ENCODE measurements around the gene NXPE3. TPM values are rescaled to one million over a fixed set of nuclear protein-coding genes. Genes with fewer than 3 reads are reported as not detected.

Gene NXPE3
- total and polyA plus RNA-seq, 7 donors: 0.92 to 15.8 (median 11.5) TPM

DNA sequence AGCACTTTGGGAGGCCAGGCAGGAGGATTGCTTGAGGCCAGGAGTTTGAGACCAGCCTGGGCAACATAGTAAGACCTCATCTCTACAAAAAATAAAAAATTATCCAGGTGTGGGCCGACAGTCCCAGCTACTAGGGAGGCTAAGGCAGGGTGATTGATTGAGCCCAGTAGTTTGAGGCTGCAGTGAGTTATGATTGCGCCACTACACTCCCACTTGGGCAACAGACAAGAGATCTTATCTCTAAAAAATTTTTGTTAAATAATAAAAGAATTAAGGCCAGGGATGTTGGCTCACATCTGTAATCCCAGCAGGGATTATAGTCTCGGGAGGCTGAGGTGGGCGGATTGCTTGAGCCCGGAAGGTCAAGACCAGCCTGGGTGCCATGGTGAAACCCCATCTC, 44.5 kb downstream of the NXPE3 start:
- 91 to 94% methylated on average over 5 of the region's 5 CpGs for WGBS, 2 donors
- Histone ChIP-seq H3K36me3 (peaks cover 0 to 10% (median 3%) of the 10 kb centered on the region in 4 donors), H3K27me3 (no peaks in the 10 kb centered on the region), H3K27ac (no peak overlapping the region), H3K9me3 (no peaks in the 10 kb centered on the region), H3K4me1 (peaks cover 0 to 21% (median 17%) of the 10 kb centered on the region in 4 donors), H3K4me3 (no peak overlapping the region)
- TF ChIP-seq EP300 (IDR thresholded peaks at IDR 0.05): no peak
- TF ChIP-seq POLR2AphosphoS5 (IDR thresholded peaks at IDR 0.05): no peak
- TF ChIP-seq POLR2A (IDR thresholded peaks at IDR 0.05): no peak
- TF ChIP-seq, protein P1, sequence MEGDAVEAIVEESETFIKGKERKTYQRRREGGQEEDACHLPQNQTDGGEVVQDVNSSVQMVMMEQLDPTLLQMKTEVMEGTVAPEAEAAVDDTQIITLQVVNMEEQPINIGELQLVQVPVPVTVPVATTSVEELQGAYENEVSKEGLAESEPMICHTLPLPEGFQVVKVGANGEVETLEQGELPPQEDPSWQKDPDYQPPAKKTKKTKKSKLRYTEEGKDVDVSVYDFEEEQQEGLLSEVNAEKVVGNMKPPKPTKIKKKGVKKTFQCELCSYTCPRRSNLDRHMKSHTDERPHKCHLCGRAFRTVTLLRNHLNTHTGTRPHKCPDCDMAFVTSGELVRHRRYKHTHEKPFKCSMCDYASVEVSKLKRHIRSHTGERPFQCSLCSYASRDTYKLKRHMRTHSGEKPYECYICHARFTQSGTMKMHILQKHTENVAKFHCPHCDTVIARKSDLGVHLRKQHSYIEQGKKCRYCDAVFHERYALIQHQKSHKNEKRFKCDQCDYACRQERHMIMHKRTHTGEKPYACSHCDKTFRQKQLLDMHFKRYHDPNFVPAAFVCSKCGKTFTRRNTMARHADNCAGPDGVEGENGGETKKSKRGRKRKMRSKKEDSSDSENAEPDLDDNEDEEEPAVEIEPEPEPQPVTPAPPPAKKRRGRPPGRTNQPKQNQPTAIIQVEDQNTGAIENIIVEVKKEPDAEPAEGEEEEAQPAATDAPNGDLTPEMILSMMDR (IDR thresholded peaks at IDR 0.05): no peak
- DNase-seq: no peak
- intact Hi-C loops (cut with DNase I): no loop called here

DNA sequence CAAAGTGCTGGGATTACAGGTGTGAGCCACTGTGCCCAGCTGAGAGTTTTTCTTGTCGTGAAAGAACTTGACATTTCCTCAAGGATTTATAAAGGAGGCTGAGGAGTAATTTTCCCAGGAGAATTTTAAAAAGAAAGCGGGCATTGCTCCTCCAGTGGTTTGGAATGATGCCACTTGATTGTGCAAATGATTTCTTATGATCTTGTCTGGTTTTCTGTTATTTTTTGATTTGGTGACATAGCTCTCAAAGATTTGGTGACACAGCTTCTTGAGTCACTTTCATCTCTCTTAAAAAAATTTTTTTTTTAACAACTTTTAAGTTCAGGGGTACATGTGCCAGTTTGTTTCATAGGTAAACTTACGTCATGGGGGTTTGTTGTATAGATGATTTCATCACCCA, 45.7 kb downstream of the NXPE3 start:
- Histone ChIP-seq H3K4me3 (no peak overlapping the region), H3K9me3 (no peaks in the 10 kb centered on the region), H3K36me3 (peaks cover 0 to 10% (median 3%) of the 10 kb centered on the region in 4 donors), H3K27ac (no peak overlapping the region), H3K4me1 (peaks cover 0 to 32% (median 28%) of the 10 kb centered on the region in 4 donors), H3K27me3 (no peaks in the 10 kb centered on the region)
- 75 to 76% methylated on average over 3 of the region's 3 CpGs for WGBS, 2 donors
- no peak for DNase-seq
- TF ChIP-seq POLR2AphosphoS5 (IDR thresholded peaks at IDR 0.05) (no peak), EP300 (IDR thresholded peaks at IDR 0.05) (no peak), POLR2A (IDR thresholded peaks at IDR 0.05) (no peak)
- TF ChIP-seq, protein P1 (IDR thresholded peaks at IDR 0.05): no peak
- intact Hi-C loops (cut with DNase I): loop anchor here (5.0 kb wide), 1 partner anchor 308 kb away; no protein-coding TSS in a partner anchor

DNA sequence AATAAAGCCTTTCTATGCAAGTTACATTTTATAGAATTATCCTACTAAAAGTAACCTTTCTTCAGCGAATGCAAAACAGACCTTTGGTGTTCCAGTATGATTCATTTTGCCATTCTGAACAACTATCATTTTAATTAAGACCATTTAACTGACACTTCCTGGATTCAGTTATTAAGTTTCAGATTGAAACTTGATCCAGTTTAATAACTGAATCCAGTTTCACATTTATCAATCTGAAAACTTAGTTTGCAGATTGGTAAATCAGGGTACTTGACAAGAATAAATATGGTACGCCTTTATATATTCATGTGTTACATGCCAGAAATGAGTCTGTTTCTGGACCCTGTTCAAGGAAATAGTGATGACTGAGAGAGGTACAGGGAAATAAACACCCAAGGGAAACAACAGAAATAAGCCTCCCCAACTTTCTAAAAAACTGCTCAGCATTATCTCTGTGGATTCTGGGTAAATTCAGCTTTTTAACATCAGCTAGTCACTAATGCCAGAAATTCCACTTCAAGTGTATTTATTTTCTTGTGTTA, 47.0 kb downstream of the NXPE3 start:
- Histone ChIP-seq H3K4me1 (peaks cover 0 to 39% (median 34%) of the 10 kb centered on the region in 4 donors), H3K27me3 (no peaks in the 10 kb centered on the region), H3K36me3 (peaks cover 0 to 10% (median 3%) of the 10 kb centered on the region in 4 donors), H3K27ac (peak overlapping the region; percentile 85 to 93 (median 92)), H3K9me3 (no peaks in the 10 kb centered on the region), H3K4me3 (no peak overlapping the region)
- no peak for DNase-seq
- intact Hi-C loops (cut with DNase I): loop anchor here (5.0 kb wide), 1 partner anchor 306 kb away; no protein-coding TSS in a partner anchor
- TF ChIP-seq, protein P1 (IDR thresholded peaks at IDR 0.05): no peak
- TF ChIP-seq POLR2A (IDR thresholded peaks at IDR 0.05) (no peak), EP300 (IDR thresholded peaks at IDR 0.05) (no peak), POLR2AphosphoS5 (IDR thresholded peaks at IDR 0.05) (no peak)
- 51 to 65% methylated on average over 2 of the region's 2 CpGs for WGBS, 2 donors

DNA sequence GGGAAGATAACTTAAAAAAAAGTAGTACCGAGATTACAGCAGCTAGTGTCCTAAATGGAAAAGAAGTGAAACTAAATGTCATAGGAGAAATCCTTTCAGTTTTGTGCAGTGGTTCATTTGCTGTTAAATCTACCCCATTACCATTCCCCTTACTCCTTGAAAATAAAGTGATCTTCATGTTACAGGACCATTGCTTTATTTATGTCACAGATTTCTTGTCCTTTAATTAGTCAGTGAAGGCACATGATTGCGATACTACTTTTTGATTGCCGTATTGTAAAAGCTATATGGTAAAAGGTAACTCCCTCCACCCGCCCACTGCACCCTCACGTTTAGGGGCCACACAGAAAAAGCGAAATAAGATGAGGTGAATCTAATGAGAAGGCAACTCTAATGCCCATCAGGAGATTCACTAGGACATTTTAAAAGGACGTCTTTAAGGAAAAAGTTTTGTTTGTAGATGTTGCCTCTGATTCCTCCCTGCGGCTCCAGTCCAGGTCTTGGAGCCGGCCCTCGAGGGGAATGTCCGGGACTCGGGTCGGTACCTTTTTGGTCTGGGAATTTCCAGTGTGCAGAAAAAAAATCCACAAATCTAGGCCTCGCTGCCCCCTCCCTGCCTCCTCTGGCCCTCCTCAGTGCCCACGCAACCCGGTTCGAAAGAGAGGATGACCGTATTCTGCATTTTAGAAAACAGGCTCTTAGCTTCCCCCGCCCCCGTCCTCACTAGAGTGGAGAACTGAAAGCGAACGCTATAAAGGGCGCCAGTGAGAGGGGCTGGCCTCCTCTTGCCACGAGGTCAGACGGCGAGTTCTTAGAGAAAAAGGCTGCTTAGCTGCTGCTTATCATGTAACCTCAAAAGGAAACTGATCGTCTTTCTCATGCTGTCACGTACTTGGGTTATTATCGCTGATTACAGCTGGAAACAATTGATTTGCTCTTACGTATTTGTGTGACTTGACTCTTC, 48.5 kb downstream of the NXPE3 start:
- peaks cover 0 to 39% (median 34%) of the 10 kb centered on the region in 4 donors for H3K4me1 ChIP-seq
- WGBS, 2 donors: 0 to 1% methylated on average over 30 of the region's 30 CpGs
- TF ChIP-seq POLR2A (IDR thresholded peaks at IDR 0.05) (peak; percentile 48 to 49), POLR2AphosphoS5 (IDR thresholded peaks at IDR 0.05) (peak; percentile 57 to 86 (median 78)), EP300 (IDR thresholded peaks at IDR 0.05) (no peak)
- TF ChIP-seq, protein P1 (IDR thresholded peaks at IDR 0.05): no peak

More for the DNA sequence above, 48.5 kb downstream of the NXPE3 start:
- H3K36me3 ChIP-seq: no peaks in the 10 kb centered on the region
- peak overlapping the region; percentile 44 to 63 (median 58) for H3K4me3 ChIP-seq
- no peaks in the 10 kb centered on the region for H3K27me3 ChIP-seq
- intact Hi-C loops (cut with DNase I): loop anchor here (2.0 to 5.0 kb wide), 2 partner anchors 21 to 305 kb away; partner anchors contain the start of gene NFKBIZ
- DNase-seq: peak; percentile 90
- peak overlapping the region; percentile 85 to 93 (median 92) for H3K27ac ChIP-seq
- no peaks in the 10 kb centered on the region for H3K9me3 ChIP-seq

Measured in sigmoid colon (tissue), 7 donors.